ENCODE results near the gene ZMYM4. TPM values are rescaled to one million over a fixed set of nuclear protein-coding genes. Genes with fewer than 3 reads are reported as not detected.

The ZMYM4 gene
- total RNA-seq, 2 experiments from 2014 or later = 21.8 to 29.0 TPM

GRCh38 chr1:35259561-35259960 lies 8.9 kb upstream of the ZMYM4 start:
- CTCF ChIA-PET = interaction anchor here (1.2 kb wide), 1 partner anchor 20 kb away, joined by 3 read pairs; no protein-coding TSS in a partner anchor
- Mint-ChIP-seq H3K27ac (no peak overlapping the region), H3K9me3 (ENCODE audit: low read depth) (no peaks in the 10 kb centered on the region), H3K4me3 (no peak overlapping the region), H3K4me1 (peaks cover under 1% of the 10 kb centered on the region), H3K27me3 (peaks cover 10% of the 10 kb centered on the region), H3K36me3 (no peaks in the 10 kb centered on the region)
- no peak for ATAC-seq
- DNase-seq = no peak

DNA sequence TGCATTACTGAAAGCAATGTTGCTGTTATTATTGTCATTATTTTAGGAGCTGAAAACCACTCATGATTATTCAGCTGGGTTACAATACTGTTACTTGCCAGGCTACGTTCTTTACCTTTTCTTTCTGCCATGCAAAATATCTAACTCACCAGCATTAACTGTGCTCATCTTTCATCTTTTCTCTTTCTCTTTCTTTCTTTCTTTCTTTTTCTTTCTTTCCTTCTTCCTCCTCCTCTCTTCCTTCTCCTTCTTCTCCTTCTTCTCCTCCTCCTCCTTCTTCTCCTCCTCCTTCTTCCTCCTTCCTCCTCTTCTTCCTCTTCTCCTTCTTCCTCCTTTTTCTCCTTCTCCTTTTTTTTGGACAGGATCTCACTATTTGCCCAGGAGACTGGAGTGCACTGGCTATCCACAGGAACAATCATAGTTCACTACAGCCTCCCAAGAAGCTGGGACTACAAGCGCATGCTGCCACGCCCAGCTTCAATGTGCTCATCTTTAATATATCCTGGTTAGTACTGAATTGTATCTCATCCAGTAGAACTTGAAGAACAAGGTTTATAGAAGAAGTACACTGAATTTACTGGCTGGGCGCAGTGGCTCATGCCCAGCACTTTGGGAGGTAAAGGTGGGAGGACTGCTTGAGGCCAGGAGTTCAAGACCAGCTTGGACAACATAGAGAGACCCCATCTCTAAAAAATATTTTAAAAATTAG lies 6.9 kb upstream of the ZMYM4 start:
- Mint-ChIP-seq H3K27me3 (peaks cover 17% of the 10 kb centered on the region), H3K36me3 (no peaks in the 10 kb centered on the region), H3K4me1 (peaks cover 10% of the 10 kb centered on the region), H3K4me3 (no peak overlapping the region), H3K27ac (no peak overlapping the region), H3K9me3 (ENCODE audit: low read depth) (no peaks in the 10 kb centered on the region)
- ATAC-seq = no peak
- no peak for DNase-seq
- CTCF ChIA-PET = interaction anchor here (1.0 kb wide), 1 partner anchor 24 kb away, joined by 3 read pairs; no protein-coding TSS in a partner anchor

DNA sequence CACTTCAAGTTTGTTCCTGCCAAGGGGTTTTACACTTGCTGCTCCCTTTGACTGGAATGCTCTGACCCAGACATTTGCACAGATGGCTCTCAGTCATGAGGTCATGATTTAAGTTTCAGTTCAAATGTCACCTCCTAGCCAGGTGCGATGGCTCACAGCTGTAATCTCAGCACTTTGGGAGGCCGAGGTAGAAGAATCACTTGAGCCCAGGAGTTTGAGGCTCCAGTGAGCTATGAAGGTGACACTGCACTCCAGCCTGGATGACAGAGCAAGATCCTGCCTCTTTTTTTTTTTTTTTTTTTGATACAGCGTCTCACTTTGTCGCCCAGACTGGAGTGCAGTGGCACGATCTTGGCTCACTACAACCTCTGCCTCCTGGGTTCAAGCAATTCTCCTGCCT lies 4.5 kb upstream of the ZMYM4 start:
- CTCF ChIA-PET = no interaction called here
- DNase-seq (no peak), ATAC-seq (no peak)
- no peaks in the 10 kb centered on the region for H3K9me3 Mint-ChIP-seq (ENCODE audit: low read depth)
- peaks cover 4% of the 10 kb centered on the region for H3K36me3 Mint-ChIP-seq
- no peak overlapping the region for H3K27ac Mint-ChIP-seq
- H3K27me3 Mint-ChIP-seq = peaks cover 17% of the 10 kb centered on the region
- peaks cover 15% of the 10 kb centered on the region for H3K4me1 Mint-ChIP-seq
- no peak overlapping the region for H3K4me3 Mint-ChIP-seq

GRCh38 chr1:35264871-35265270 lies 3.6 kb upstream of the ZMYM4 start:
- Mint-ChIP-seq H3K4me3 (peak overlapping the region; percentile 7), H3K27me3 (peaks cover 17% of the 10 kb centered on the region), H3K36me3 (peaks cover 4% of the 10 kb centered on the region), H3K4me1 (peaks cover 22% of the 10 kb centered on the region), H3K9me3 (ENCODE audit: low read depth) (no peaks in the 10 kb centered on the region), H3K27ac (no peak overlapping the region)
- CTCF ChIA-PET = interaction anchor here (0.7 kb wide), 1 partner anchor 62 kb away, joined by 4 read pairs; no protein-coding TSS in a partner anchor
- no peak for ATAC-seq
- DNase-seq = no peak

DNA sequence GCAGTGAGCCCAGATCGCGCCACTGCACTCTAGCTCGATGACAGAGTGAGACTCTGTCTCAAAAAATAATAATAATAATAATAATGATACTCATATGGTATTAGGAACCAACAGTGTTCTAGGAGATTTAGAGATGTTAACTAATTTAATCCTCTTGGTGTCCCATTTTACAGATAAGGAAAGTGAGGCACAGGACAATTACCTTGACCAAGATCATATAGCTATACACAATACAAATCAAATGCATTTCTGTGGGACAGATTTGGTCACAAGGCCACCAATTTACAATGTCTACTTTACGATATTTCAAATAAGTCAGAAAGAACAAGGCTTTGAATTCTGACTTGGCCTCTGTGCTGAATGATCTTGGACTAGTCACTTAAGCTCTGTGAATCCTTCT lies 2.2 kb upstream of the ZMYM4 start:
- no peak overlapping the region for H3K27ac Mint-ChIP-seq
- peaks cover 31% of the 10 kb centered on the region for H3K4me1 Mint-ChIP-seq
- DNase-seq = no peak
- no peaks in the 10 kb centered on the region for H3K9me3 Mint-ChIP-seq (ENCODE audit: low read depth)
- peaks cover 17% of the 10 kb centered on the region for H3K27me3 Mint-ChIP-seq
- peaks cover 8% of the 10 kb centered on the region for H3K36me3 Mint-ChIP-seq
- no peak overlapping the region for H3K4me3 Mint-ChIP-seq
- CTCF ChIA-PET = interaction anchor here (1.3 kb wide), 1 partner anchor 64 kb away, joined by 4 read pairs; no protein-coding TSS in a partner anchor
- ATAC-seq = no peak

DNA sequence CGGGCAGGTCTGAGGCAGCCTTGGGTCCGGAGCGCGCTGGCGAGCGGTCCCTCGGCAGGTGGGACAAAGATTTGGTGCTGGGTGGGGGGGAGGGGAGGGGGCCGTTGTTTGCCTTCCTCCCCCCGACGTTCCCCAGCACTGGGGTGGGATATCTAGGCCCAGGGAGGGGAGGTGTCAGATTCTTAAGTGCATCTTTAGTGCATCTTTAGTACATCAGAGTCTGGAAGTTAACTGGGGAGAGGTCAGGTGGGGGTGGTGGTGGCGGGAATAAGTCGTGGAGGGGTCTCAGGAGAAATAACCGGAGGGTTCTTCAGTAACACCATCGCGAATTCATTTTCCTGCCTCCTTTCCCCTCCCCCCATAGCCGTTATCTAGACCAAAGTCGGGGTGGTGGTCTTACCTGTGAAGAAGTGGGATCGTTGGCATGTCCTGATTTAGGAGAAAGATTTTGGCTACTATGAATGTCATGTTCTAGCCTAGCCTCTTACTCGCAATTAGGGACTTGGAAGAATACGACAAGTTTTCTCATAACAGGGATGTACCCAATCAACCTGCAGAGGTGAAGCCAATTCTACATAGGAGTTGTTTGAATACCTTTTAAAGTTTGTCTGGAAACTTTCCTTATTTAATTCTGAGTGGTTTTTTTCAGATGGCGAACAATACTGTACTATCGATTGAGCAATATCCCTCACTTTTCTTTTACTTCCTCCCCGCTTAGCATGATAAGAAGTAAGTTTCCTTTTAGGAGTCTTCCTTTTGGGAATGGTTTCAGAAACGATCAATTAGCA lies 886 bp downstream of the ZMYM4 start:
- peaks cover 15% of the 10 kb centered on the region for H3K36me3 Mint-ChIP-seq
- CTCF ChIA-PET = no interaction called here
- no peaks in the 10 kb centered on the region for H3K9me3 Mint-ChIP-seq (ENCODE audit: low read depth)
- peaks cover 9% of the 10 kb centered on the region for H3K27me3 Mint-ChIP-seq
- H3K4me1 Mint-ChIP-seq = peaks cover 31% of the 10 kb centered on the region
- H3K27ac Mint-ChIP-seq = peak overlapping the region; percentile 69
- ATAC-seq (no peak), DNase-seq (no peak)
- H3K4me3 Mint-ChIP-seq = peak overlapping the region; percentile 74

- Mint-ChIP-seq H3K9me3 (ENCODE audit: low read depth) (no peaks in the 10 kb centered on the region), H3K4me1 (peaks cover 27% of the 10 kb centered on the region), H3K27ac (peak overlapping the region; percentile 69)
These were observed 1.4 kb downstream of the ZMYM4 start for GRCh38 chr1:35269989-35270289.

GRCh38 chr1:35270836-35271235 lies 2.3 kb downstream of the ZMYM4 start:
- peaks cover 21% of the 10 kb centered on the region for H3K4me1 Mint-ChIP-seq
- no peaks in the 10 kb centered on the region for H3K27me3 Mint-ChIP-seq
- no peak overlapping the region for H3K27ac Mint-ChIP-seq
- CTCF ChIA-PET = no interaction called here
- no peak for ATAC-seq
- no peaks in the 10 kb centered on the region for H3K9me3 Mint-ChIP-seq (ENCODE audit: low read depth)
- no peak for DNase-seq
- peak overlapping the region; percentile 26 for H3K4me3 Mint-ChIP-seq
- H3K36me3 Mint-ChIP-seq = peaks cover 15% of the 10 kb centered on the region

More at GRCh38 chr1:35269989-35270289, 1.4 kb downstream of the ZMYM4 start:
- DNase-seq (no peak), ATAC-seq (no peak)
- Mint-ChIP-seq H3K36me3 (peaks cover 15% of the 10 kb centered on the region), H3K4me3 (peak overlapping the region; percentile 74), H3K27me3 (peaks cover 5% of the 10 kb centered on the region)
- CTCF ChIA-PET = no interaction called here

- CTCF ChIA-PET = no interaction called here
- H3K9me3 Mint-ChIP-seq (ENCODE audit: low read depth) = no peaks in the 10 kb centered on the region
- H3K36me3 Mint-ChIP-seq = peaks cover 20% of the 10 kb centered on the region
These were observed 5.7 kb downstream of the ZMYM4 start for GRCh38 chr1:35274197-35274596.

DNA sequence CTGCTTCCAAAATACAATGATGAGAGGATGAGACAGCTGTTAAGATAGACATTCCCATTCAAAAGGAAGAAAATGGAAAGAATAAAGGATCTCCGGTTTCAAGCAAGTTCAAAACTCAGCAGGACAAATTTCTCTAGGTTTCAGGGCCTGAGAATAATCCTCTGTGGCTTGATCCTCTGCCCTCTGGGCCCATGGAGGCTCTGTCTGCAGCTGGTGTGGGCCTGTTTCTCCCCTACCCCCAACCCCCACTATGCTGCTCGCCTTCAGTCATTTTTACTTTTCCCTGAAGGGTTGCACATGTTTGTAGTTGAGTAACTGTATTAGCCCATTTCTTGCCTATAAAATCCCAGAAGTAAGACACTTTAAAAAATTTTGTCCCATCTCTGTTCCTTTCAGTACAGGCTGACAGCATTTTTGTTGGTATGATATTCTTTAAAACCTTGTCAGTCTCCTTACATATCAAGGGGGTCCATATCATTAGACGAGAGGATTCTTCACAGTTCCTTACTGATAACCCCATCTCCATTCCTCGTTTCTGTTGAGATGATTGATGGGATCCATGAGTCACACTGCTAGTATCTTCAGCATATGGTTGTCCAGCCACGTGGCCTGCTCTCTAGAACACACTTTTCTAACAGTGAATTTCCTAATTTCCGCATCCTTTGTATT lies 10.5 kb downstream of the ZMYM4 start:
- ATAC-seq (no peak), DNase-seq (no peak)
- Mint-ChIP-seq H3K4me1 (no peaks in the 10 kb centered on the region), H3K27ac (no peak overlapping the region), H3K9me3 (ENCODE audit: low read depth) (peaks cover 9% of the 10 kb centered on the region), H3K36me3 (peaks cover 36% of the 10 kb centered on the region), H3K27me3 (no peaks in the 10 kb centered on the region), H3K4me3 (no peak overlapping the region)
- CTCF ChIA-PET = interaction anchor here (0.7 to 0.8 kb wide), 2 partner anchors 19 to 216 kb away, joined by 3 to 4 read pairs; no protein-coding TSS in a partner anchor

More at GRCh38 chr1:35274197-35274596, 5.7 kb downstream of the ZMYM4 start:
- Mint-ChIP-seq H3K4me1 (peaks cover 16% of the 10 kb centered on the region), H3K27me3 (no peaks in the 10 kb centered on the region), H3K4me3 (no peak overlapping the region), H3K27ac (no peak overlapping the region)
- ATAC-seq (no peak), DNase-seq (no peak)

DNA sequence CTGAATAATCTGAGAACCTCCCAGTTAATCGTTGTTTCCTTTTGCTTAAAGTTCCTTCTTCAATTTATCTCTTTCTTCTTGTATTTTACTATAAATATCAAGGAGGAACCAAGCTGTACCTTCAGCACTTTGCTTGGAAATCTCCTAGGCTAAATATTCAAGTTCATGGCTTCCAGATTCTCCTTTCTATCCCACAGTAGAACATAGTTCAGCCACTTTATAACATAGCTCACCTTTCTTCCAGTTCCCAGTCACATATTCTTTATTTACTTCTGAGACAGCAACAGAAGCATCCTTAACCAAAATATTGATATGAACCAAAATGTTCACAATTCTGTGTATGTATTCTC lies 11.0 kb downstream of the ZMYM4 start:
- DNase-seq (no peak), ATAC-seq (no peak)
- H3K27me3 Mint-ChIP-seq = no peaks in the 10 kb centered on the region
- no peaks in the 10 kb centered on the region for H3K4me1 Mint-ChIP-seq
- CTCF ChIA-PET = interaction anchor here (0.8 kb wide), 1 partner anchor 20 kb away, joined by 3 read pairs; no protein-coding TSS in a partner anchor
- H3K9me3 Mint-ChIP-seq (ENCODE audit: low read depth) = peaks cover 9% of the 10 kb centered on the region
- peaks cover 39% of the 10 kb centered on the region for H3K36me3 Mint-ChIP-seq
- no peak overlapping the region for H3K4me3 Mint-ChIP-seq
- no peak overlapping the region for H3K27ac Mint-ChIP-seq

DNA sequence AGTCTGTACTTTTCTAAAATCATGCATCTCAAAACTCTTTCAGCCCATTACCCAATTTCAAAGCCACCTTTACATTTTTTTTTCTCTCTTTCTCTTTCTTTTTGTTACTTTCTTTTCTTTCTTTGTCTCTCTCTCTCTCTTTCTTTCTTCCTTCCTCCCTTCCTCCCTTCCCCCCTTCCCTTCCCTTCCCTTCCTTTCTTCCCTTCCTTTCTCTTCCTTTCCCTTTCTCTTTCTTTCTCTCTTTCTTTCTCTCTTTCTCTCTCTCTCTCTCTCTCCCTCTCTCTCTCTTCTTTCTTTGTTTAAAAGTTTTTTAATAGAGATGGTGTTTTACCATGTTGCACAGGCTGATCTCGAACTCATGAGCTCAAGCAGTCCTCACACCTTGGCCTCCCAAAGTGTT lies 11.5 kb downstream of the ZMYM4 start:
- CTCF ChIA-PET = interaction anchor here (0.8 kb wide), 1 partner anchor 20 kb away, joined by 3 read pairs; no protein-coding TSS in a partner anchor

DNA sequence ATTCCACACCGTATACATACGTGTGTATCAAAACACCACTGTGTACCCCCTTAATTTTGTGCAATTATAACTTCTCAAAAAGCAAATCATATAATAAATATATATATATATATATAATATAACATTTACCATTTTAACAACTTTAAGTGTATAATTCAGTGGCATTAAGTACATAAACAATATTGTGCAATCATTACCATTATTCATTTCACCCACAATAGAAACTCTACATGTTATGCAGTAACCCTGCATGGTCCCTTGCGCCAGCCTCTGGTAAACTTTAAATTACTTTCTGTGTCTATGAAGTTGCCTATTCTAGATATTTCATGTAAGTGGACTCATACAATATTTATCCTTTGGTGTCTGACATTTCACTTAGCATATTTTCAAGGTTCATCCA lies 13.1 kb downstream of the ZMYM4 start:
- ATAC-seq = no peak
- peaks cover 49% of the 10 kb centered on the region for H3K36me3 Mint-ChIP-seq
- no peaks in the 10 kb centered on the region for H3K27me3 Mint-ChIP-seq
- no peak overlapping the region for H3K4me3 Mint-ChIP-seq
- DNase-seq = no peak
- no peak overlapping the region for H3K27ac Mint-ChIP-seq
- CTCF ChIA-PET = no interaction called here
- H3K4me1 Mint-ChIP-seq = peaks cover 7% of the 10 kb centered on the region
- peaks cover 13% of the 10 kb centered on the region for H3K9me3 Mint-ChIP-seq (ENCODE audit: low read depth)

More for the DNA sequence above, 11.5 kb downstream of the ZMYM4 start:
- H3K36me3 Mint-ChIP-seq = peaks cover 43% of the 10 kb centered on the region
- H3K4me1 Mint-ChIP-seq = no peaks in the 10 kb centered on the region
- H3K27ac Mint-ChIP-seq = no peak overlapping the region
- H3K4me3 Mint-ChIP-seq = no peak overlapping the region
- DNase-seq (no peak), ATAC-seq (no peak)
- no peaks in the 10 kb centered on the region for H3K27me3 Mint-ChIP-seq
- H3K9me3 Mint-ChIP-seq (ENCODE audit: low read depth) = peaks cover 13% of the 10 kb centered on the region
